CD14-positive monocyte (primary cell): ENCODE data around the gene MRPL47. TPM values are rescaled to one million over a fixed set of nuclear protein-coding genes. Genes with fewer than 3 reads are reported as not detected.

ENCODE experiments used
- DNase-seq, 3 donors: peaks; one replicate each; pipeline ENCODE4 v3.0.0-alpha.2; 2011 to 2022
- H2AFZ ChIP-seq: 2 replicates; pipeline ENCODE4 v1.6.0; 2012; ENCODE audit warnings: mild to moderate bottlenecking, low read depth, low read length, inconsistent platforms; ENCODE audit not compliant: insufficient read depth, poor library complexity, severe bottlenecking
- H3K27ac ChIP-seq, 2 donors: 1 replicate in 1 of 2; 2 replicates in 1 of 2; pipeline ENCODE4 v1.5.1; 2012 to 2013; ENCODE audit warnings: low read length in 2 of 2, control low read depth in 1 of 2, inconsistent platforms in 1 of 2, low read depth in 1 of 2, mild to moderate bottlenecking in 1 of 2
- H3K27me3 ChIP-seq, 2 donors: one replicate each; pipeline versions ENCODE4 v1.6.0 to v1.6.1; 2011 to 2013; ENCODE audit warnings: low read length in 2 of 2; ENCODE audit not compliant: control insufficient read depth in 2 of 2, insufficient read depth in 2 of 2
- H3K36me3 ChIP-seq, 2 donors: replicated peaks in 1 of 2; 1 replicate in 1 of 2; 2 replicates in 1 of 2; pipeline versions ENCODE4 v1.5.1 to v1.6.1; 2012 to 2013; ENCODE audit warnings: low read length in 2 of 2, control low read depth in 1 of 2, inconsistent platforms in 1 of 2, mild to moderate bottlenecking in 1 of 2; ENCODE audit not compliant: insufficient read depth in 2 of 2, control insufficient read depth in 1 of 2
- H3K4me1 ChIP-seq, 2 donors: 1 replicate in 1 of 2; 2 replicates in 1 of 2; pipeline versions ENCODE4 v1.5.1 to v1.6.1; 2012 to 2013; ENCODE audit warnings: low read length in 2 of 2, control low read depth in 1 of 2, inconsistent platforms in 1 of 2, mild to moderate bottlenecking in 1 of 2, moderate library complexity in 1 of 2; ENCODE audit not compliant: insufficient read depth in 2 of 2, control insufficient read depth in 1 of 2
- H3K4me2 ChIP-seq: replicated peaks from 2 replicates; pipeline ENCODE3; 2012; ENCODE audit warnings: low read length, moderate library complexity, mild to moderate bottlenecking; ENCODE audit not compliant: poor library complexity, severe bottlenecking; ENCODE audit errors: extremely low read depth
- H3K4me3 ChIP-seq, 3 experiments: fragments of 200-600 bp in 1 of 3; sonication (generic) in 1 of 3; replicated peaks in 1 of 3; 1 replicate in 2 of 3; 2 replicates in 1 of 3; pipeline ENCODE4 v1.5.1; 2011 to 2013; ENCODE audit warnings: low read length in 3 of 3, mild to moderate bottlenecking in 3 of 3, control low read depth in 2 of 3, low read depth in 2 of 3, inconsistent platforms in 1 of 3, moderate library complexity in 1 of 3
- H3K79me2 ChIP-seq: 2 replicates; pipeline ENCODE4 v1.6.0; 2012; ENCODE audit warnings: mild to moderate bottlenecking, control low read depth, inconsistent platforms, low read length, moderate library complexity; ENCODE audit not compliant: insufficient read depth
- H3K9ac ChIP-seq: 2 replicates; pipeline ENCODE4 v1.6.0; 2017; ENCODE audit warnings: low read length, mild to moderate bottlenecking; ENCODE audit not compliant: insufficient read depth, poor library complexity, severe bottlenecking
- H3K9me3 ChIP-seq, 2 donors: replicated peaks in 1 of 2; 1 replicate in 1 of 2; 2 replicates in 1 of 2; pipeline versions ENCODE4 v1.5.1 to v1.6.1; 2012 to 2013; ENCODE audit warnings: low read length in 2 of 2, control low read depth in 1 of 2; ENCODE audit not compliant: control insufficient read depth in 1 of 2, insufficient read depth in 1 of 2
- H4K20me1 ChIP-seq: 2 replicates; pipeline ENCODE4 v1.6.0; 2012; ENCODE audit warnings: mild to moderate bottlenecking, low read length, control low read depth, moderate library complexity; ENCODE audit not compliant: insufficient read depth
- H3K27ac Mint-ChIP-seq, 7 donors: one replicate each; pipeline ENCODE4 v1.8.0; 2020; ENCODE audit warnings: mild to moderate bottlenecking in 7 of 7, mixed read lengths in 7 of 7, moderate library complexity in 6 of 7, inconsistent platforms in 2 of 7
- H3K27me3 Mint-ChIP-seq, 3 donors: one replicate each; pipeline ENCODE4 v1.8.0; 2021 to 2022; ENCODE audit warnings: low read depth in 3 of 3, mild to moderate bottlenecking in 3 of 3, mixed read lengths in 3 of 3, moderate library complexity in 3 of 3, inconsistent platforms in 1 of 3
- H3K36me3 Mint-ChIP-seq, 2 donors: one replicate each; pipeline ENCODE4 v1.8.0; 2020; ENCODE audit warnings: mixed read lengths in 2 of 2, inconsistent platforms in 1 of 2, mild to moderate bottlenecking in 1 of 2
- H3K4me1 Mint-ChIP-seq: one replicate; pipeline ENCODE4 v1.8.0; 2020; ENCODE audit warnings: mild to moderate bottlenecking, mixed read lengths
- H3K4me3 Mint-ChIP-seq, 2 donors: one replicate each; pipeline ENCODE4 v1.8.0; 2020; ENCODE audit warnings: mild to moderate bottlenecking in 2 of 2, mixed read lengths in 2 of 2, moderate library complexity in 1 of 2
- H3K9me3 Mint-ChIP-seq, 7 donors: one replicate each; pipeline ENCODE4 v1.8.0; 2020 to 2022; ENCODE audit warnings: mixed read lengths in 7 of 7, mild to moderate bottlenecking in 6 of 7, moderate library complexity in 6 of 7, inconsistent platforms in 2 of 7
- WGBS: methylation state at CpG from one replicate; pipeline ENCODE4 v1.1.5; 2013; ENCODE audit warnings: missing lambda C conversion rate; ENCODE audit not compliant: insufficient coverage; 5-methylcytosine and 5-hydroxymethylcytosine counted together
- intact Hi-C, 2 donors: fragments of 100-400 bp; cut with micrococcal nuclease; formaldehyde crosslinking; loops; one replicate each; pipeline versions ENCODE4 v1.15.0 to v1.15.1; 2023
- polyA plus RNA-seq, 3 donors: library from polyadenylated mRNA; depleted of rRNA in 1 of 3; unstranded in 2 of 3; stranded (reverse) in 1 of 3; fragments of 300-500 nt in 2 of 3; fragments of >200 nt in 1 of 3; fragmentation: Illumina TruSeq in 2 of 3; gene quantifications; 1 replicate in 2 of 3; 2 replicates in 1 of 3; pipeline ENCODE4 v1.2.3, GENCODE V29; 2012 to 2021
- TF ChIP-seq, protein P1 (sequence below): fragments of 200-600 bp; IDR thresholded peaks from one replicate; pipeline ENCODE4 v1.8.0; 2022; ENCODE audit warnings: antibody characterized with exemption, mild to moderate bottlenecking

Gene MRPL47
- polyA plus RNA-seq, 3 donors = 10.3 to 46.4 (median 44.3) TPM

DNA sequence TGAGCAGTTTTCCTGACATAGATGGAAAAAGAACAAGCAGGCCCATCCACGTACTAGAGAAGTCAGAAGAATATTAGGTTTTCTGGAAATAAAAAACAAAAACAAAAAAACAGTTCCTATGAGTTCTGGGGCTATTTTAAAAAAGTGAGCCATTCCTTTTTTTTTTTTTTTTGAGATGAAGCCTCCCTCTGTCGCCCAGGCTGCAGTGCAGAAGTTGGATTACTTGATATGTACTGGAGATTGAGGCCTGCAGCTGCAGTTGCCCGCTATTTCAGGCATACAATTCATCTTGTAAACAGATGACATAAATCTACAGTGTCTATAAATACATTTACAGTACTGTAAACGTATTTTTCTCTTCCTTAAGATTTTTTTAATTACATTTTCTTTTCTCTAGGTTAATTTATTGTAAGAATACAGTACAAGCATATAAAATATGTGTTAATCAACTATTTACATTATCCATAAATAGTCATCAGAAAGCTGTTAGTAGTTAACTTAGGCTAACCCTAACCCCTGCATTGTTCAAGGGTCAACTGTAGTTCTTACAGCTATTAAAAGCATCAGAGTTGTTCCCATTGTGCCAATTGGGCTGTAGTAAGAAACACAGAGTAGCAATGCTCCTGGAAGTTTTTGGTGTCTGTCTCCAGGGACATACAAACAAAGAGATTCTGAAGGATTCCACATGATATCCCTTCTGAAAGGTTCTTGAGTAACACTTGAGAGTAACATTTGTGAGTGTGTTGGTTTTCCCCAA, 52.9 kb downstream of the MRPL47 start:
- Histone ChIP-seq H3K4me1 (no peaks in the 10 kb centered on the region), H3K79me2 (no peaks in the 10 kb centered on the region), H3K9ac (no peak overlapping the region), H3K36me3 (no peaks in the 10 kb centered on the region), H3K4me2 (no peak overlapping the region), H3K27me3 (no peaks in the 10 kb centered on the region), H2AFZ (no peak overlapping the region), H4K20me1 (no peaks in the 10 kb centered on the region), H3K27ac (no peak overlapping the region), H3K9me3 (no peaks in the 10 kb centered on the region), H3K4me3 (no peak overlapping the region)
- Mint-ChIP-seq H3K27me3 (peaks cover 0 to 4% (median 1%) of the 10 kb centered on the region in 3 donors), H3K4me3 (no peak overlapping the region), H3K36me3 (no peaks in the 10 kb centered on the region), H3K4me1 (no peaks in the 10 kb centered on the region), H3K27ac (no peak overlapping the region), H3K9me3 (no peaks in the 10 kb centered on the region)
- TF ChIP-seq, protein P1, sequence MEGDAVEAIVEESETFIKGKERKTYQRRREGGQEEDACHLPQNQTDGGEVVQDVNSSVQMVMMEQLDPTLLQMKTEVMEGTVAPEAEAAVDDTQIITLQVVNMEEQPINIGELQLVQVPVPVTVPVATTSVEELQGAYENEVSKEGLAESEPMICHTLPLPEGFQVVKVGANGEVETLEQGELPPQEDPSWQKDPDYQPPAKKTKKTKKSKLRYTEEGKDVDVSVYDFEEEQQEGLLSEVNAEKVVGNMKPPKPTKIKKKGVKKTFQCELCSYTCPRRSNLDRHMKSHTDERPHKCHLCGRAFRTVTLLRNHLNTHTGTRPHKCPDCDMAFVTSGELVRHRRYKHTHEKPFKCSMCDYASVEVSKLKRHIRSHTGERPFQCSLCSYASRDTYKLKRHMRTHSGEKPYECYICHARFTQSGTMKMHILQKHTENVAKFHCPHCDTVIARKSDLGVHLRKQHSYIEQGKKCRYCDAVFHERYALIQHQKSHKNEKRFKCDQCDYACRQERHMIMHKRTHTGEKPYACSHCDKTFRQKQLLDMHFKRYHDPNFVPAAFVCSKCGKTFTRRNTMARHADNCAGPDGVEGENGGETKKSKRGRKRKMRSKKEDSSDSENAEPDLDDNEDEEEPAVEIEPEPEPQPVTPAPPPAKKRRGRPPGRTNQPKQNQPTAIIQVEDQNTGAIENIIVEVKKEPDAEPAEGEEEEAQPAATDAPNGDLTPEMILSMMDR = no peak
- intact Hi-C loops = no loop called here
- no peak for DNase-seq
- whole genome bisulfite sequencing = no CpG with 5 or more reads among the region's 4 CpGs

DNA sequence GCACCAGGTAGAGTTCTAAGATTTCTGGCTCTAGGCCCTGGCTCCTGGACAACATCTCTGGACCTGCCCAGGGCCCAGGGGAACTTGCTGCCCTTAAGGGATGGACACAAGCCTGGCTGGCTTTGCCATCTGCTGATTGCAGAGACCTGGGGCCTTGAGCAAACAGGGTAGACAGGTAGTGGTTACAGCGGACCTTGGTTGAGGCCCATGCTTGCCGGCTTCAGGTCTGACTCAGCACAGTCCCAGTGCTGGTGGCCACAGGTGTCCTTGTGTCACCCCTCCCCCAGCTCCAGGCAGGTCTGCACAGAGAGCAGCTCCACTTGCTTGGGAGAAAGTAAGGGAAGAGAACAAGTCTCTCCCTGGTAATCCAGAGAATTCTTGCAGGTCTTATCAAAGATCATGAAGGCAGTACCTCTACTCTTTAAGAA, 57.6 kb downstream of the MRPL47 start:
- Mint-ChIP-seq H3K4me3 (no peak overlapping the region), H3K9me3 (peaks cover 0 to 1% (median 0%) of the 10 kb centered on the region in 7 donors), H3K36me3 (no peaks in the 10 kb centered on the region), H3K27me3 (peaks cover 0 to 3% (median 1%) of the 10 kb centered on the region in 3 donors), H3K27ac (no peak overlapping the region), H3K4me1 (no peaks in the 10 kb centered on the region)
- H3K79me2 ChIP-seq = no peaks in the 10 kb centered on the region
- no peaks in the 10 kb centered on the region for H3K36me3 ChIP-seq
- H3K9me3 ChIP-seq = no peaks in the 10 kb centered on the region
- H3K9ac ChIP-seq = no peak overlapping the region
- no peak overlapping the region for H3K27ac ChIP-seq
- intact Hi-C loops = no loop called here
- TF ChIP-seq, protein P1 = no peak
- H3K4me3 ChIP-seq = no peak overlapping the region
- no peak for DNase-seq
- H2AFZ ChIP-seq = no peak overlapping the region
- no peaks in the 10 kb centered on the region for H3K4me1 ChIP-seq
- H3K27me3 ChIP-seq = no peaks in the 10 kb centered on the region
- WGBS = 67% methylated on average over 1 of the region's 2 CpGs
- no peaks in the 10 kb centered on the region for H4K20me1 ChIP-seq
- H3K4me2 ChIP-seq = no peak overlapping the region
